Kasumi-1 (cell line): ENCODE results near the gene NPS.

Source experiments
- DNase-seq, 2 experiments: peaks; one replicate each; lab custom pipeline; 2025; lab: John Stamatoyannopoulos, UW

The NPS gene

GRCh38 chr10:127549009-127549408, at the start of gene NPS:
Gene NPS (plus strand): TSS chr10:127549309. CDS start chr10:127549369, 60 bp downstream.
- no peak for DNase-seq

- DNase-seq: no peak
These were observed 49.0 kb upstream of the NPS start for GRCh38 chr10:127500127-127500526.

- no peak for DNase-seq
These were observed 43.0 kb upstream of the NPS start for GRCh38 chr10:127506094-127506493.

- no peak for DNase-seq
These were observed 26.8 kb upstream of the NPS start for GRCh38 chr10:127522298-127522697.

GRCh38 chr10:127523476-127523875, 25.6 kb upstream of the NPS start:
- DNase-seq: no peak

GRCh38 chr10:127524229-127524628, 24.9 kb upstream of the NPS start:
- DNase-seq: no peak

- no peak for DNase-seq
These were observed 24.0 kb upstream of the NPS start for GRCh38 chr10:127524908-127525665.

- DNase-seq: no peak
These were observed 23.4 kb upstream of the NPS start for GRCh38 chr10:127525686-127526085.

- DNase-seq: no peak
These were observed 22.9 kb upstream of the NPS start for GRCh38 chr10:127526161-127526560.

- DNase-seq: no peak
These were observed 21.8 kb upstream of the NPS start for GRCh38 chr10:127527320-127527719.

- DNase-seq: no peak
These were observed 21.2 kb upstream of the NPS start for GRCh38 chr10:127527891-127528290.

GRCh38 chr10:127532193-127532592, 16.9 kb upstream of the NPS start:
- no peak for DNase-seq

- DNase-seq: no peak
These were observed 16.4 kb upstream of the NPS start for GRCh38 chr10:127532659-127533058.

GRCh38 chr10:127534074-127534473, 15.0 kb upstream of the NPS start:
- DNase-seq: no peak

GRCh38 chr10:127534496-127534895, 14.6 kb upstream of the NPS start:
- no peak for DNase-seq

GRCh38 chr10:127535802-127536515, 13.2 kb upstream of the NPS start:
- DNase-seq: no peak

GRCh38 chr10:127536972-127537760, 11.9 kb upstream of the NPS start:
- DNase-seq: no peak

GRCh38 chr10:127537924-127538323, 11.2 kb upstream of the NPS start:
- no peak for DNase-seq

GRCh38 chr10:127548022-127548421, 1.1 kb upstream of the NPS start:
- no peak for DNase-seq

GRCh38 chr10:127550861-127551260, 1.8 kb downstream of the NPS start:
- no peak for DNase-seq

GRCh38 chr10:127552446-127552845, 3.3 kb downstream of the NPS start:
- DNase-seq: no peak

- no peak for DNase-seq
These were observed 4.3 kb downstream of the NPS start for GRCh38 chr10:127553417-127553816.

GRCh38 chr10:127556916-127557315, 7.8 kb downstream of the NPS start:
- DNase-seq: no peak
